Activated CD8-positive, alpha-beta memory T cell treated with anti-CD3 and anti-CD28 coated beads, Interleukin-2, amount 50 U/mL, for 24 hours (primary cell): ENCODE results near the gene TWIST2.

Experiments
- DNase-seq: peaks from one replicate; pipeline ENCODE4 v3.0.0-alpha.2; 2020; ENCODE audit errors: extremely low read depth

Gene TWIST2

DNA sequence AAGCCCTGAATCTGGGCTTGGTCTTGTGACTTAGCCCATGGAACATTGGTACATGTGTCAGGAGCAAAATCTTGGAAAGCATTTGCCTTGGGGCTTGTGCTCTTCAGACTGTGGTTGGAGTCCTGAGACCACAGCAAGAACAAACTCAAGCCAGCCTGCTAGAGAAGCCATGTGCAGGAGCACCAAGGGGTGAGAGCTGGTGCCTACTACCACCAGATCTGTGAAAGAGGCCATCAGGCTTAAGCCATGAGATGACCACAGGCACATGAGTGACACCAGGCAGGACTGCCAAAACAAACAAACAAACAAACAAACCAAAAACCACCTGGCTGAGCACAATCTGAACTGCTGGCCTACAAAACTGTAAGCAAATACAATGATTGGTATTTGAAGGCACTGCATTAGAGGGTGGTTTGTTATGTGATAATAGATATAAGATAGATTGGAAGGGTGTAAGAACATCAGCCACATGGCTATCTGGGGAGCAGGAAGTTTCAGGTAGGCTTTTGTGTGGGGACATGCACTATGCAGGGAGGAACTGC, 9.0 kb upstream of the TWIST2 start:
- no peak for DNase-seq

DNA sequence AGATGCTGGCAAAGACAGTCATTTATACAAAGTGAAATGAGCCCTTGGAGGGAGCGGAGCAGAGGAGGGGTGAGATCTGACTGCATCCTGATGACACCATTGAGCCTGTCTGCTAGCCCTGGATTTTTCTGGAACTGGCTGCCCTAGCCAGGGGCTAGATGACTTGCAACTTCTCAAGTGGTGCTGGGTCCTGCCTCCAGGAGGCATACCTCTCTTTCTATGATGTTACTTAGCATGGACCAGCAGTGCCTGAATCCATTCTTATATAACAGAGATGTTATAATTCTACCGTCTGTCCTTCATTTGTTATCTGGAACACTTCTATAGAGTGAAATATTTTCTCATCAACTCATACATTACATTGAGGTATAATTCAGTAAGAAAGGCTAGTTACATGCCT, 8.5 kb upstream of the TWIST2 start:
- DNase-seq, result no peak

DNA sequence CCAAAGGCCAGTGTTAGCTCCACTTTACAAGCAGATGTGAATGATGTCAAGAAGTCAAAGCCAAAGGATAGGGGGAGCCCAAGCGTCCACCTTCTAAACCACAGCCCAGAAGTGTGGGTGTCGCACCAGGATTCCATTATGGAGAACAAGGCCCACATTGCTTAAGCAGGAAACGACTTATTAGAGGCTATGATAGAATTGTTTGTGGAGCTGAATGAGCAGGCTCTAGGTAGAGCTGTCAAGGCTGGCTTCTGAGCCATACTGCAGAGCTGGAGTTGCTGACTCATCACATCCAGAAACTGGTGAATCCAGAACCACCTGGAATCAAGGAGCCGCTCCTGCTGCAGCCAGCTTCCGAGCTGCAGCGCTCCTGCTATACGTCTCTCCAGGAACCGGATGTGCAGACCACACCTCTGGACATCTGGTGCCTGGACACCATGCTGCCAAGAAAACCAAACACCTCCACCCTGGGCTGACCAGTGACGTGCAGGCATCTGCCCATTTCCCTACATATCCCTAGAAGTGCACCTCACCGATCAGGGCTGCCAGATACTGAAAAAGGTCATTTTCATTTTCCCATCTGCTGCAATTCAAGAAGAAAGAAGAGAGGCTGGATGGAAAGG, 6.2 kb upstream of the TWIST2 start:
- DNase-seq, result no peak

GRCh38 chr2:238843476-238843875, 4.4 kb upstream of the TWIST2 start:
- DNase-seq, result no peak

DNA sequence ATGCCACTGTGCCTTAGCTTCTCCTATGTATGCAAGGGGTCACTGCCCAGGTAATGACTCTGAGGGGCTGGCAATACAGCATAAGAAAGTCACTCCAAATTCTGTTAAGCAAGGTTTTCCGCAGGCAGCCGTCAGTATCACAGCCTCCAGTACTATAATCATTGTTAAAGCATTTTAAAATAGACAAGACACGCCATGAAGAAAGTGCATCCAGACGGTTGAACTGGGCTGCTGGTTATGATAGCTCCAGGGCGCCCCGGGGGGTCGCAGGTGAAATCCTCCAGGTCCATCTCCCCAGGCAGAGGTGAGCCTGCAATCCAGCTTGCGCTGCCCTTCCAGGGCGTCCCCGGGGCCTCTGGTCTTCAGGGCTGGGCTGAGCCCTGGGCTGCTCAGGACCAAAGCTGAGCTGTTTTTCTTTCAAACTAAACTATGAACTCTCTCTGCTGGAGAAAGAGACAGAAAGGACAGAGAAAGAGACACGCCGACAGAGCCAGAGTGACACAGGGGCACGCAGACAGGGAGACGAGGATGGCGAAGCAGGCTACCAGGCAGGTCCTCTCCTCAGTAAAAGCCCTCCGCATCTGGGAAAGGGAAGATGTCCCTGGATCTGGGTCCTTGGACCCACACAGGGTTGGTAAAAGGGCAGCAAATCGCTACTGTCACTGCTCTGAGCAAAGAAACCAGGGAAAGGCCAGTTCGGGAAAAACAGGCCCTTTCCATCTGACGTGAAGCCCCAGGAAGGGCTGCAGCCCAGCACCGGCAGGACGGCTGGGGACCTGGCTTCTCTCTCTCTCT, 2.1 kb upstream of the TWIST2 start:
- no peak for DNase-seq

DNA sequence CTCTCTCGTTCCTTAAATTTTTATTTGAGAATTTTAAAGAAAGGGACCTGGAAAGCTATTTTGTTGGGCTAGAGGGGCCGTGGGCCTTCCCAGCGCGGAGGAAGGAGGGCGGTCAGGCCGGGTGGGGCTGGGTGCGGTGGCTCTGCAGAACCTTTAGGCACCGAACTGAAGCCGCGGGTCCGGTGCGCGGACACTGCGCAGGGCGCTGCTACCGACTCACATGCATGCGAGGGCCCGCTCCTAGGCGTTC, 1.6 kb upstream of the TWIST2 start:
- DNase-seq, result no peak

DNA sequence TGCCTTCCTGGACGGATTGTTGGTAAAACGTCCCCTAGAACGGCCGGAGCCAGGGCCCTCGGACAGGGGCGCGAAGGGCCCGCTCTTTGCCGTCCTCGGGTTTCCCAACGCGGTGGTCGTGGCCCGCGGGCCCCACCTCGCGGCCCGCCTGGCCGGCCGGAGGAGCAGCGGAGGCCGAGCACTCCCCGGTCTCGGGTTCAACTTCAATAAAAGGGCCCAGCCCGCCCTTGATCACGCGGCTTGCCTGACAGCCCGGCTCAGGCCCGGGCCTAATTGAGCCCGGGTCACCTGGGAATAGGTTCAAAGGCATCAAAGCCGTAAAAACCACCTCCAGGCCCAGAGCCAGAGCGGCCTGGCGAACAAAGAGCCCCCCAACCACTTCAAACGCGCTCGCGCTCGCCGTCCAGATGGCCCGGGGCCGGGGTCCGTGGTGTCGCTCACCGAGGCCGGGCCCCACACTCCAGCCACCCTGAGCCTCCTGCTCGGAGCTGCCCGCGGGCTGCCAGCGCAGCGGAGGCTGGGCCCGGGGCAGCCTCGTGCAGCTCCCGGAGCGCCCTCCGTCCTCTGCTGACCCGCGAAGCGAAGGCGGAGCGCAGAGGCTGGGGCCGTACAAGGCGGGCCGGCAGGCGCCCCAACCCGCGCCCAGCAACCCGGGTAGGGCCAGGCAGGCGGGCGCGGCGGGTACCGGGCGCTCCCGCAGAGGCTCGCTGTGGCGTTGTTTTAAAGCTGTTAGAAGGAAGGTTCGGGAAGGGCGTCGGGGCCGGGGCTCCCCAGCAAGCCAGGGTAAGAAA, 1.1 kb upstream of the TWIST2 start:
- DNase-seq, result no peak

DNA sequence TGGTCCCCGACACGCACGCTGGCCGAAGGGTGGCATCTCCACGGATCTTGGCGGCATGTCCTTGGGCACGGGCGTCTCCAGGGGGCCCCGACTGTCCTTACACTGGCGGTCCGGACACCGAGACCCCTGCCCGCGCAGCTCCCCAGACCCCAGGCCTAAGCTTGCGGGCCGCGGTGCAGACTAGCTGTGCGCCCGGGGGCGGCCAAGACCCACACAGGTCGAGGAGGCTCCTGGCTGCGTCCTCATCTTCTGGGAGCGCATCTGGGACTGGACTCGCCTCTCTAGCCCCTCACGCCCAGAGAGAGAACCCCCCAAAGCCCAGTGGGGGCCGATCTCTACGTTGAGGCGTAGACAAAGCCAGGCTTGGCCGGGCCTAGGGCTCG, 475 bp upstream of the TWIST2 start:
- no peak for DNase-seq

GRCh38 chr2:238848691-238848975, 748 bp downstream of the TWIST2 start:
- DNase-seq, result no peak

- DNase-seq, result no peak
These were observed 1.3 kb downstream of the TWIST2 start for GRCh38 chr2:238848976-238849853.

- no peak for DNase-seq
These were observed 2.2 kb downstream of the TWIST2 start for GRCh38 chr2:238850091-238850490.

- no peak for DNase-seq
These were observed 3.1 kb downstream of the TWIST2 start for GRCh38 chr2:238851026-238851425.

DNA sequence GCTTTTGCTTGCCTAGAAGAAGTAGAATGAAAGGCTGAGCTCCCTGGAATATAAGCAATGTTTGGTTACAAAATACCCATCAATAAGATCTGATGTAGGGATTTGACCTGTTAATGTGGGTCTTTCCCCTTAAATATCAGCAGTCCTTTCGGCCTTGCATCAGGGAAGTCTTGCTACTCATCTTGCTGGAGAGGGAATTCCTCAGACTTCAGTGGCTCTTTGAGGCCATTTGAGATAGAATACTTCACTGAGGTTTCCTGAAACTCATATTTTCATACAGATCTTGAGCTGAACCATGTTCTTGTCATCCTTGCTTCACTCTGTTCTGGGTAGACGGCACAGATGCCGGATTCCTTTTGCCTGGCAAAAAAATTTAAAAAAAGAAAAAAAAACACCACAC, 3.9 kb downstream of the TWIST2 start:
- DNase-seq, result no peak

DNA sequence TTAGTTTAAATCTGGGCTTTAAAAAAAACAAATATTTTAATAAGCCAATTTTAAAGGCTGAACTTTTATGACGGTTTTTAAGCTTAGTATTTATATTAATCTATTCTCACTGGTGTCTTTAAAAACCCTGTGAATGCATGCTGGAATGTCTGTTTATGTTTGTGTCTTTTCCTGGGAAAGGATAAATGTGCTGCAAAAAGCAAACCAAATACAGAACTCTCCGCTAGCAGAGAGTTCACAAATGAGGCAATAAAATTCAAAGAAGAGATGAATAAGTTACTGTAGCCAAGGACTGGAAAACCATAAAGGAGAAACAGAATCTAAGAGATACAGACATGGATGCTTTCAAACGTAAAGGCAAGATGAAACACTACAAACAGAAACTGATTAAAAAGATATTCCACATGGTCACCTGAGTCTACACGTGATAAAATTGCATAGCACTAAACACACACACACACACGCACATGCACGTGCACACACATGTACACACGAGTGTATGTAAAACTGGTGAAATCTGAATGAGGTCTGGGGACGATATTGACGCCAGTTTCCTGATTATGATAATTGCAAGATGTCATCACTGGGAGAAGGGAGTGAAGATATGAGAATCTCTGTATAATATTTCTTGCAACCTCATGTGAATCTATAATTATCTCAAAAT, 4.5 kb downstream of the TWIST2 start:
- DNase-seq, result no peak

GRCh38 chr2:238853218-238853617, 5.3 kb downstream of the TWIST2 start:
- no peak for DNase-seq

DNA sequence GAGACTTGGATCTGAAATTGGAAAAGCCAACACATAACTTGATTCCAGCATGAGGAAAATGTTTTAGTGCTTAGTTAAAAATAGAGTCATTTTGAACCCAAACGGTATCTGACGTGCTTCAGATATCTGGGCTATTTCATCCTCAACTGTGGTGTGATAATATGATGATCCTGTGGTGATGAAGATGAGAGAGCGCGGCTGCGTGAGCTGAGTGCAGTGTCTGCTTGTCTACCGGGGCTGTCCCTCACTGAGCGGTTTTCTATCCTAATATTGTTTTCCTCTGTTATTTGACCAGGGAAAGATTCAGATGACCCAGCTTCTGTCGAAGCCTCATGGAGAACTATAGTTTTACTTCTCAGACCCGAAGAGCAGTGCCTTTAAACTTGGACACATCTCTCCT, 5.8 kb downstream of the TWIST2 start:
- DNase-seq, result no peak

- DNase-seq, result no peak
These were observed 6.4 kb downstream of the TWIST2 start for GRCh38 chr2:238854246-238854645.

GRCh38 chr2:238854699-238855229, 6.9 kb downstream of the TWIST2 start:
- DNase-seq, result no peak

DNA sequence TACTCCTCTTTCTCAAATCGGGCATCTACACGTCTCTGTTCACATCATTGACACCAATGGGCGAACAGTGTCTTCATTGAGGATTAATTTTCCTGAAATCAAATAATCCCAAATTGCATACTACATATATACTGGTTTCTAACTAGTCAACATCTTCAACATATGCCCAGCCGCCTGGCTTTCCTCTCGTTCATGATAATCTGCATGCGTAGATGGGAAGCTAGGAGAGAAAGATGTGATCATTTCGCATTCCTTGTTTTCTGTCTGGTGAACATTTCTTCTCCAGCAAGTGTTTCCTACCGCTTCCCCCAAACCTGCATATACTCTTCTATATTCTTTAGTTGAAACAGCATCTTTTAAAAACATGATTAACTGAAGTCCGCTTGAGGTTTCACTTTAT, 7.4 kb downstream of the TWIST2 start:
- DNase-seq, result no peak

DNA sequence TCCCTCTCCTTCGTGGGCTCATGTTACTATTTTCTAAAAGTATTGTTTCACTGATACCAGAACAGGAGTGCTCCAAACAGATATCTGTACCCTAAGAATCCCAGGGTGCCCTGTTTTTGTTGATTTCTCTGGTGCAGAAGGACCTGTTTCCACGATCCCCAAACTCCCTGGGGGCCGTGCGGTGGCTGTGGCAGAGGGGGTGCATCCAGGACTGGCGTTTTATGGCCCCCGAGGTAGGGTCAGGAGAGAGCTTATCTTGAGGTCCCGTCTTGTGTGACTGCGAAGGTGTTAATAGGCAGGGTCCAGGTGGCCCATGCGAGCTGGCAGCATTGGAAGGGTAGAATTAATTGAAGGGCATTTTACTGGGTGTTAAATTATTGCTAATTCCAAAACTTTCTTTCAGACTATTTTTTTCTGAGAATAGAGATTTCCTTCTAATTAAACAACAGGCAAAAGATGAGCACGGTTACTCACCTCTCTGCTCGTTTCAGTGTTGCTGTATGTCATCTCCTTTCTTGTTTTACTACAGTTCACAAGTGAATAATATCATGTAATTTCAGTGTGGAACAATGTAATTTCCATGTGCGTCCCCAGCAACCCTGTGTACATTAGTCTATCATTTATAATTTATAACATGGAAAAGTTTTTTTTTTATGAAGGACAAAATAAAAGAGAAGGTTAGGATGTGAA, 8.2 kb downstream of the TWIST2 start:
- DNase-seq, result no peak
